ENCODE data around the gene FAF2. TPM values are rescaled to one million over a fixed set of nuclear protein-coding genes. Genes with fewer than 3 reads are reported as not detected.

The FAF2 gene
- total RNA-seq, 1 donor from 2014 or later: 46.5 TPM

- Mint-ChIP-seq H3K4me1 (ENCODE audit: unreplicated experiment) (no peaks in the 10 kb centered on the region), H3K36me3 (peaks cover 40% of the 10 kb centered on the region), H3K27ac (no peak overlapping the region), H3K27me3 (no peaks in the 10 kb centered on the region), H3K4me3 (no peak overlapping the region), H3K9me3 (no peaks in the 10 kb centered on the region)
- TF ChIP-seq, protein P1, sequence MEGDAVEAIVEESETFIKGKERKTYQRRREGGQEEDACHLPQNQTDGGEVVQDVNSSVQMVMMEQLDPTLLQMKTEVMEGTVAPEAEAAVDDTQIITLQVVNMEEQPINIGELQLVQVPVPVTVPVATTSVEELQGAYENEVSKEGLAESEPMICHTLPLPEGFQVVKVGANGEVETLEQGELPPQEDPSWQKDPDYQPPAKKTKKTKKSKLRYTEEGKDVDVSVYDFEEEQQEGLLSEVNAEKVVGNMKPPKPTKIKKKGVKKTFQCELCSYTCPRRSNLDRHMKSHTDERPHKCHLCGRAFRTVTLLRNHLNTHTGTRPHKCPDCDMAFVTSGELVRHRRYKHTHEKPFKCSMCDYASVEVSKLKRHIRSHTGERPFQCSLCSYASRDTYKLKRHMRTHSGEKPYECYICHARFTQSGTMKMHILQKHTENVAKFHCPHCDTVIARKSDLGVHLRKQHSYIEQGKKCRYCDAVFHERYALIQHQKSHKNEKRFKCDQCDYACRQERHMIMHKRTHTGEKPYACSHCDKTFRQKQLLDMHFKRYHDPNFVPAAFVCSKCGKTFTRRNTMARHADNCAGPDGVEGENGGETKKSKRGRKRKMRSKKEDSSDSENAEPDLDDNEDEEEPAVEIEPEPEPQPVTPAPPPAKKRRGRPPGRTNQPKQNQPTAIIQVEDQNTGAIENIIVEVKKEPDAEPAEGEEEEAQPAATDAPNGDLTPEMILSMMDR (conservative IDR thresholded peaks at IDR 0.05): no peak
- no peak for DNase-seq (ENCODE audit: extremely low spot score, unreplicated experiment)
Measured at GRCh38 chr5:176501333-176501732, 53.1 kb downstream of the FAF2 start.

GRCh38 chr5:176503496-176503895, 55.3 kb downstream of the FAF2 start:
- H3K4me3 Mint-ChIP-seq: no peak overlapping the region
- TF ChIP-seq, protein P1 (conservative IDR thresholded peaks at IDR 0.05): no peak
- DNase-seq (ENCODE audit: extremely low spot score, unreplicated experiment): no peak
- no peaks in the 10 kb centered on the region for H3K9me3 Mint-ChIP-seq
- H3K27ac Mint-ChIP-seq: no peak overlapping the region
- H3K27me3 Mint-ChIP-seq: no peaks in the 10 kb centered on the region
- H3K36me3 Mint-ChIP-seq: peaks cover 43% of the 10 kb centered on the region
- no peaks in the 10 kb centered on the region for H3K4me1 Mint-ChIP-seq (ENCODE audit: unreplicated experiment)

- H3K36me3 Mint-ChIP-seq: peaks cover 35% of the 10 kb centered on the region
- no peak overlapping the region for H3K27ac Mint-ChIP-seq
- no peaks in the 10 kb centered on the region for H3K4me1 Mint-ChIP-seq (ENCODE audit: unreplicated experiment)
Measured at GRCh38 chr5:176507911-176508310, 59.7 kb downstream of the FAF2 start.

GRCh38 chr5:176508603-176509002, 60.4 kb downstream of the FAF2 start:
- TF ChIP-seq, protein P1 (conservative IDR thresholded peaks at IDR 0.05): no peak
- Mint-ChIP-seq H3K27me3 (no peaks in the 10 kb centered on the region), H3K36me3 (peaks cover 33% of the 10 kb centered on the region), H3K9me3 (no peaks in the 10 kb centered on the region), H3K27ac (no peak overlapping the region), H3K4me1 (ENCODE audit: unreplicated experiment) (no peaks in the 10 kb centered on the region), H3K4me3 (no peak overlapping the region)
- DNase-seq (ENCODE audit: extremely low spot score, unreplicated experiment): no peak

More at GRCh38 chr5:176507911-176508310, 59.7 kb downstream of the FAF2 start:
- H3K9me3 Mint-ChIP-seq: no peaks in the 10 kb centered on the region
- no peaks in the 10 kb centered on the region for H3K27me3 Mint-ChIP-seq
- TF ChIP-seq, protein P1 (conservative IDR thresholded peaks at IDR 0.05): no peak
- no peak for DNase-seq (ENCODE audit: extremely low spot score, unreplicated experiment)
- H3K4me3 Mint-ChIP-seq: no peak overlapping the region

DNA sequence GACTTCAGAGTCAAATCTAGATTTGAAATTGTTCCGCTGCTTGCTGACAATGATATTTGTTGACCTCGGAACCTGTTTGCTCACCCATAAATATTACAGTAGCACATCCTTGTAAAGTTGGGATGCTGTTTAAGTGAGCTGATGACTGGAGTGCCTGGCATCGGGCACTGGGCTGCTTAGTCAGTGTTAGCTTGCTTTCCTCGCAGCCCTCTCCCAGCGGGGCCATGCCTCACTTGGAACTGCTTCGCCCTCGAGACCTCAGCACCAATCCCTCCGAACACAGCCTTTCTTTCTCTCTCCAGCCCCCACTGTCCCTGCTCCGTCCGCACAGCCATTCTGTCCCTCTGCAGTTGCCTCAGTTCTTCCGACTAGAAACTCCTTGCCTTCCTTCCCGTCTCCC, 65.6 kb downstream of the FAF2 start:
- Mint-ChIP-seq H3K27ac (no peak overlapping the region), H3K27me3 (no peaks in the 10 kb centered on the region), H3K4me1 (ENCODE audit: unreplicated experiment) (no peaks in the 10 kb centered on the region), H3K36me3 (peaks cover 7% of the 10 kb centered on the region), H3K4me3 (no peak overlapping the region), H3K9me3 (no peaks in the 10 kb centered on the region)
- DNase-seq (ENCODE audit: extremely low spot score, unreplicated experiment): no peak
- TF ChIP-seq, protein P1 (conservative IDR thresholded peaks at IDR 0.05): no peak
